Activated T-cell treated with anti-CD3 and anti-CD28 coated beads, Interleukin-2, amount 50 U/mL, for 24 hours (primary cell): ENCODE measurements around the gene TBC1D14.

Experiments
- DNase-seq: peaks from one replicate; pipeline ENCODE4 v3.0.0-alpha.2; 2020
- H3K27ac Mint-ChIP-seq: 2 replicates; pipeline ENCODE4 v1.8.0; 2020; ENCODE audit warnings: mild to moderate bottlenecking, mixed read lengths
- H3K27me3 Mint-ChIP-seq: 2 replicates; pipeline ENCODE4 v1.8.0; 2020; ENCODE audit warnings: mixed read lengths
- H3K36me3 Mint-ChIP-seq: 2 replicates; pipeline ENCODE4 v1.8.0; 2020; ENCODE audit warnings: low read depth, mixed read lengths
- H3K4me1 Mint-ChIP-seq: 2 replicates; pipeline ENCODE4 v1.8.0; 2020; ENCODE audit warnings: low read depth, mixed read lengths
- H3K4me3 Mint-ChIP-seq: 2 replicates; pipeline ENCODE4 v1.8.0; 2020; ENCODE audit warnings: mild to moderate bottlenecking, moderate library complexity, mixed read lengths
- H3K9me3 Mint-ChIP-seq: 2 replicates; pipeline ENCODE4 v1.8.0; 2020; ENCODE audit warnings: mixed read lengths

Gene TBC1D14

GRCh38 chr4:7049295-7049694 is 139.7 kb downstream of the TBC1D14 start:
- H3K4me1 Mint-ChIP-seq: peaks cover 74% of the 10 kb centered on the region
- H3K4me3 Mint-ChIP-seq: no peak overlapping the region
- no peak for DNase-seq
- peaks cover 48% of the 10 kb centered on the region for H3K36me3 Mint-ChIP-seq
- H3K27me3 Mint-ChIP-seq: no peaks in the 10 kb centered on the region
- H3K9me3 Mint-ChIP-seq: no peaks in the 10 kb centered on the region
- H3K27ac Mint-ChIP-seq: peak overlapping the region; percentile 45

- H3K9me3 Mint-ChIP-seq: no peaks in the 10 kb centered on the region
- H3K4me3 Mint-ChIP-seq: no peak overlapping the region
- DNase-seq: no peak
- H3K4me1 Mint-ChIP-seq: peaks cover 70% of the 10 kb centered on the region
- peak overlapping the region; percentile 45 for H3K27ac Mint-ChIP-seq
- no peaks in the 10 kb centered on the region for H3K27me3 Mint-ChIP-seq
- peaks cover 51% of the 10 kb centered on the region for H3K36me3 Mint-ChIP-seq
Observed at GRCh38 chr4:7049739-7050138, 140.1 kb downstream of the TBC1D14 start.

GRCh38 chr4:7050481-7051143 is 141.0 kb downstream of the TBC1D14 start:
- H3K27me3 Mint-ChIP-seq: no peaks in the 10 kb centered on the region
- no peak for DNase-seq
- no peaks in the 10 kb centered on the region for H3K9me3 Mint-ChIP-seq
- H3K4me3 Mint-ChIP-seq: no peak overlapping the region
- H3K36me3 Mint-ChIP-seq: peaks cover 52% of the 10 kb centered on the region
- no peak overlapping the region for H3K27ac Mint-ChIP-seq
- peaks cover 63% of the 10 kb centered on the region for H3K4me1 Mint-ChIP-seq

DNA sequence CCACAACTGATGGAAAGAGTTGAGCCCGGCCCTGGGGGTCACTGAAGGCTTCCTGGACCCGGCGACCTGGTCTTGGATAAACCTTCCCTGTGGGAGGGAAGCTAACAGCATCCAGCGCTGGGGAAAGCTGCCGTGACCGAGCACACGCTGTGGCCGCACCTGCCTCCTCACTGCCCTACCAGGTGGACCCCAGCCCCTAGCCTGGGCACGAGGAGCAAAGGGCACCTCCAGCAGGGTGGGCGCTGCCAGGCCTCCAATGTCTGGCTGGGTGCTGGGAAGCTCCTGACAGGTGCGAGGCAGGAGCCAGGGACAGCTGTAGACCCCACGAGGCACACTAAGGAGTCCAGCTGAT is 141.5 kb downstream of the TBC1D14 start:
- Mint-ChIP-seq H3K27me3 (no peaks in the 10 kb centered on the region), H3K27ac (peak overlapping the region; percentile 57), H3K36me3 (peaks cover 55% of the 10 kb centered on the region), H3K4me1 (peaks cover 58% of the 10 kb centered on the region), H3K9me3 (no peaks in the 10 kb centered on the region), H3K4me3 (no peak overlapping the region)
- no peak for DNase-seq

DNA sequence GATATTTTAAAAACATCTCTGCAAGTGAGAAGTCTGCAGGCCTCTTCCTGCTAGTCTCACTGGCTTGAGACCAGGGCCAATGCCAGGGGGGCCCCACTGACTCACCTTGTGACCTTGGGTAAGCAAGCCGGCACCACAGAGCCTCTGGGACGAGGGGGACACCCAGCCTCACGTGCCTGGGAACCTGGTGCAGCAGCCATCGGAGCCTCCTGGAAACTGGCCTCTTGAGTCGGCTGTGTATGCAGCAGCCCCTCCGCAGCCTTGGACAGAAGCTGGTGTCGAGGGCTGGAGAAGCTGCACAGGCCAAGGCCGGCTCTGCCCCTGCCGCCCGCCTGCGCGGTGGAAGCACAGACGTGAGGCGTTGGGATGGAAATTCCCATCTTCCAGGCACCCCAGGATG is 142.3 kb downstream of the TBC1D14 start:
- Mint-ChIP-seq H3K27ac (peak overlapping the region; percentile 85), H3K4me1 (peaks cover 50% of the 10 kb centered on the region)
- no peak for DNase-seq

GRCh38 chr4:7052313-7052712 is 142.7 kb downstream of the TBC1D14 start:
- peak overlapping the region; percentile 85 for H3K27ac Mint-ChIP-seq
- H3K36me3 Mint-ChIP-seq: peaks cover 63% of the 10 kb centered on the region
- no peak for DNase-seq
- H3K27me3 Mint-ChIP-seq: no peaks in the 10 kb centered on the region
- no peak overlapping the region for H3K4me3 Mint-ChIP-seq
- peaks cover 46% of the 10 kb centered on the region for H3K4me1 Mint-ChIP-seq
- H3K9me3 Mint-ChIP-seq: no peaks in the 10 kb centered on the region

More for the DNA sequence above, 142.3 kb downstream of the TBC1D14 start:
- Mint-ChIP-seq H3K36me3 (peaks cover 62% of the 10 kb centered on the region), H3K27me3 (no peaks in the 10 kb centered on the region), H3K4me3 (no peak overlapping the region), H3K9me3 (no peaks in the 10 kb centered on the region)

DNA sequence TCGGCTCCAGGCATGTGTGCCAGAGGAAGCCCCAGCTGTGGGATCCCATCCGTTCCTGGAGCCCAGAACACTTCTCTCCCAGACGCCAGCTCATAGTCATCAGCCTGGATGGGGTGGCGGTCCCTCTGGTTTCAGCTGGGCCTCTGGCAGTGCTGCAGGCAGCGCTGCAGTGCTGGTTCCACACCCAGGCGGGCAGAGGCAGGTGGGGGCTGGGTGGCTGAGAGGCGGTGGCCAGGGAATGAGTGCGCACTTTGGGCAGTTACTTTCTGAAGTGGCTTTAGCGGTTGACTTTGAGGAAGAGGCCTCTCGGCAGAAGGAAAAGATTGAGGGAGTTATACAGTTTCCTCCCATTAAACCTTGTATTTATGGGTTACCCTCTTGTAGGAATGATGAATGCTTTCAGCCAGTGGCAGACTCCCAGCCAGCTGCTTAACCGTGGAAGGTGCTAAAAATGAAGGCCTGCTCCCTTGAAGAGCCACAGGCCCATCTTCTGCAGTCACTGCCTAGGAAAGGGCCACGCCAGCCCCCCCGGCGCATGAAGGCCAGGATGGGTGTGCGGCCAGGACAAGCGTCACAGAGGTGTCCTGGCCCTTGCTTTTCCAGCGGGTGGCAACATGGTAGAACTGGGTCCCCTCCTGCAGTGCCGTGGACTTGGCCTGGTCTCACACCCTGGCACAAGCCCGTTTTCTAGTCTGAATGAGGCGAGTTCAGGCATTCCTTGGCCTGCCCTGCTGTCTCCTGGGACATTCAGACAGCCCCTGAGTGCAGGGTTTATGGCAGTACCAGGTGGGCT is 143.5 kb downstream of the TBC1D14 start:
- Mint-ChIP-seq H3K9me3 (no peaks in the 10 kb centered on the region), H3K36me3 (peaks cover 68% of the 10 kb centered on the region), H3K4me3 (no peak overlapping the region), H3K4me1 (peaks cover 41% of the 10 kb centered on the region), H3K27me3 (no peaks in the 10 kb centered on the region), H3K27ac (peak overlapping the region; percentile 85)
- DNase-seq: no peak

DNA sequence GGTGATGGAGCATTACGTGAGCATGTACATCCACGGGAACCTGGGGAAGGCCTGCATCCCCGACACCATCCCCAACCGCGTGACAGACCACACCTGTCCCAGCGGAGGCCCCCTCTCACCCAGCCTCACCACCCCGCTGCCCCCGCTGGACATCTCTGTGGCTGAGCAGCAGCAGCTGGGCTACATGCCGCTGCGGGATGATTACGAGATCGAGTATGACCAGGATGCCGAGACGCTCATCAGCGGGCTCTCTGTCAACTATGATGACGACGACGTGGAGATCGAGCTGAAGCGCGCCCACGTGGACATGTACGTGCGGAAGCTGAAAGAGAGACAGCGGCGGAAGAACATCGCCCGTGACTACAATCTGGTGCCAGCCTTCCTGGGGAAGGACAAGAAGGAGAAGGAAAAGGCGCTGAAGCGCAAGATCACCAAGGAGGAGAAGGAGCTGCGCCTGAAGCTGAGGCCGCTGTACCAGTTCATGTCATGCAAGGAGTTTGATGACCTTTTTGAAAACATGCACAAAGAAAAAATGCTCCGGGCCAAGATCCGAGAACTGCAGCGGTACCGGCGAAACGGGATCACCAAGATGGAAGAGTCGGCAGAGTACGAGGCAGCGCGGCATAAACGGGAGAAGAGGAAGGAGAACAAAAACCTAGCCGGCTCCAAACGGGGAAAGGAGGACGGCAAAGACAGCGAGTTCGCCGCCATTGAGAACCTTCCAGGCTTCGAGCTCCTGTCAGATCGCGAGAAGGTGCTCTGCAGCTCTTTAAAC is 144.7 kb downstream of the TBC1D14 start:
- no peak overlapping the region for H3K4me3 Mint-ChIP-seq
- no peak for DNase-seq
- H3K27me3 Mint-ChIP-seq: no peaks in the 10 kb centered on the region
- peaks cover 75% of the 10 kb centered on the region for H3K36me3 Mint-ChIP-seq
- H3K27ac Mint-ChIP-seq: peak overlapping the region; percentile 85
- H3K9me3 Mint-ChIP-seq: no peaks in the 10 kb centered on the region
- H3K4me1 Mint-ChIP-seq: peaks cover 44% of the 10 kb centered on the region

GRCh38 chr4:7055111-7055989 is 145.7 kb downstream of the TBC1D14 start:
- Mint-ChIP-seq H3K27me3 (no peaks in the 10 kb centered on the region), H3K27ac (peak overlapping the region; percentile 72), H3K36me3 (peaks cover 82% of the 10 kb centered on the region), H3K4me1 (peaks cover 35% of the 10 kb centered on the region), H3K4me3 (no peak overlapping the region), H3K9me3 (no peaks in the 10 kb centered on the region)
- DNase-seq: no peak

DNA sequence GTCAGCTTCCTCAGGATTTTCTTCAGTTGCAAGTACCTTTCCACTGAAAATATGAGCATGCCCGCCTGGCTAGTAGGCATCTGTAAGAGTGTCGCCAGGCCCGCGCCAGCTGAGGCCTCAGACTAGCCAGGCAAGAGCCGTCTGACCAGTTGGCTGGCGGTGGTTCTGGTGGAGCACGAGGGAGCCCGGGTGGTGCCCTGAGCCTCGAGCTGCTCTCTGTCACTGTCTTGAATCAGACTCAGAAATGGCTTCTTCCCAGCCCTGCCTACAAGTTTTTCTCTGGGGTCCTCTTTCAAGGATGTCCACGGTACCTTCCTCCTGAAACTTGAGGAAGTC is 146.3 kb downstream of the TBC1D14 start:
- peak overlapping the region; percentile 72 for H3K27ac Mint-ChIP-seq
- no peak overlapping the region for H3K4me3 Mint-ChIP-seq
- no peaks in the 10 kb centered on the region for H3K27me3 Mint-ChIP-seq
- no peak for DNase-seq
- peaks cover 33% of the 10 kb centered on the region for H3K4me1 Mint-ChIP-seq
- peaks cover 86% of the 10 kb centered on the region for H3K36me3 Mint-ChIP-seq
- no peaks in the 10 kb centered on the region for H3K9me3 Mint-ChIP-seq

GRCh38 chr4:7058792-7059191 is 149.2 kb downstream of the TBC1D14 start:
- peak overlapping the region; percentile 53 for H3K27ac Mint-ChIP-seq
- H3K4me1 Mint-ChIP-seq: peaks cover 19% of the 10 kb centered on the region
- H3K27me3 Mint-ChIP-seq: no peaks in the 10 kb centered on the region
- H3K36me3 Mint-ChIP-seq: peaks cover 97% of the 10 kb centered on the region
- H3K4me3 Mint-ChIP-seq: no peak overlapping the region
- no peaks in the 10 kb centered on the region for H3K9me3 Mint-ChIP-seq
- no peak for DNase-seq

DNA sequence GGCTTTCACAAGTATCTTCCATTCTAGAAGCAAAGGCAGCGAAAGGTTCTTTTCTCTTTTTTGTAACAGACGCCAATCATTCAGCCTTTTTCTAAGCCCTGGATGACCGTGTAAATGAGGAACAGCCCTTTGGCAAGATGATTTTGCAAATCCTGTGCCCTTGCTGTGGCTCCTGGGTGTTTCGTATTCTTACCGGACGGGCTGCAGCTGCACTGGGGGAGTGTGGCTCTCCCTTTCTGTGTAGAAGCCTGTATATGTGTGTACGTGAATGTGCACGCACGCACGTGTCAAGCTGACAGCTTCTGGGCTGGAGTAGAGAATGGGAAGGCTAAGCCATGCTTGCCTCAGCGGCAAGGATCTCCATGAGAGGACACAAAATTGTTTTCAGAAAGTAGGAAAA is 150.0 kb downstream of the TBC1D14 start:
- Mint-ChIP-seq H3K27ac (peak overlapping the region; percentile 33), H3K4me3 (no peak overlapping the region), H3K4me1 (peaks cover 24% of the 10 kb centered on the region), H3K9me3 (no peaks in the 10 kb centered on the region), H3K36me3 (peaks cover 95% of the 10 kb centered on the region), H3K27me3 (no peaks in the 10 kb centered on the region)
- no peak for DNase-seq

- H3K9me3 Mint-ChIP-seq: no peaks in the 10 kb centered on the region
- no peaks in the 10 kb centered on the region for H3K27me3 Mint-ChIP-seq
- H3K36me3 Mint-ChIP-seq: peaks cover 95% of the 10 kb centered on the region
- H3K4me1 Mint-ChIP-seq: peaks cover 28% of the 10 kb centered on the region
- peak overlapping the region; percentile 72 for H3K27ac Mint-ChIP-seq
- no peak overlapping the region for H3K4me3 Mint-ChIP-seq
- DNase-seq: no peak
Observed at GRCh38 chr4:7060346-7061150, 150.9 kb downstream of the TBC1D14 start.
